ENCODE measurements around the gene TRIM38.

The TRIM38 gene

GRCh38 chr6:25950297-25950696 lies 12.3 kb upstream of the TRIM38 start:
- ChIA-PET CTCF (interaction anchor here (0.6 to 1.0 kb wide), 2 partner anchors 16 to 394 kb away, joined by 3 to 4 read pairs; no protein-coding TSS in a partner anchor), POLR2A (no interaction called here)
- H3K36me3 ChIP-seq (ENCODE audit: control insufficient read depth in 2 of 2, insufficient read depth in 1 of 2, low read length in 2 of 2): no peaks in the 10 kb centered on the region
- no peak for TF ChIP-seq ZSCAN30 (tag by site-specific recombination; IDR thresholded peaks at IDR 0.05)
- no peak for TF ChIP-seq ZNF366 (tag by site-specific recombination; conservative IDR thresholded peaks at IDR 0.05)
- no peak for TF ChIP-seq EGR2 (tag by site-specific recombination; IDR thresholded peaks at IDR 0.05; ENCODE audit: low read depth)
- no peak for TF ChIP-seq ZNF514 (tag by site-specific recombination; IDR thresholded peaks at IDR 0.05)
- no peak for TF ChIP-seq ZNF585B (tag by site-specific recombination; IDR thresholded peaks at IDR 0.05)
- no peak for TF ChIP-seq IKZF3 (tag by site-specific recombination; IDR thresholded peaks at IDR 0.05)
- TF ChIP-seq ZBTB1 (tag by site-specific recombination; IDR thresholded peaks at IDR 0.05): no peak
- no peak for TF ChIP-seq ZSCAN23 (tag by site-specific recombination; IDR thresholded peaks at IDR 0.05)
- no peak for TF ChIP-seq ZNF138 (tag by site-specific recombination; IDR thresholded peaks at IDR 0.05; ENCODE audit: borderline replicate concordance)
- TF ChIP-seq PRDM6 (tag by site-specific recombination; IDR thresholded peaks at IDR 0.05): no peak
- no peak for TF ChIP-seq ZNF529 (tag by site-specific recombination; IDR thresholded peaks at IDR 0.05; ENCODE audit: insufficient replicate concordance)
- no peaks in the 10 kb centered on the region for H3K4me1 ChIP-seq (ENCODE audit: control insufficient read depth, insufficient read depth, low read length)
- H3K27ac ChIP-seq (ENCODE audit: extremely low read depth, low read depth, low read length): no peak overlapping the region
- H3K9me3 ChIP-seq (ENCODE audit: control insufficient read depth, insufficient read depth, low read depth, low read length): no peaks in the 10 kb centered on the region
- H3K4me3 ChIP-seq (ENCODE audit: low read depth, low read length): no peak overlapping the region

- ChIA-PET CTCF (interaction anchor here (0.6 to 1.2 kb wide), 2 partner anchors 51 to 562 kb away, joined by 3 read pairs; no protein-coding TSS in a partner anchor), POLR2A (no interaction called here)
- TF ChIP-seq ZSCAN23 (tag by site-specific recombination; IDR thresholded peaks at IDR 0.05) (no peak), ZFP69B (tag by site-specific recombination; IDR thresholded peaks at IDR 0.05) (no peak), SP2 (tag by site-specific recombination; IDR thresholded peaks at IDR 0.05) (no peak), SCRT2 (tag by site-specific recombination; IDR thresholded peaks at IDR 0.05) (no peak), ZNF701 (tag by site-specific recombination; IDR thresholded peaks at IDR 0.05) (no peak), ZSCAN5A (tag by site-specific recombination; IDR thresholded peaks at IDR 0.05) (no peak), AEBP2 (tag by site-specific recombination; IDR thresholded peaks at IDR 0.05; ENCODE audit: borderline replicate concordance) (no peak), TSHZ1 (tag by site-specific recombination; IDR thresholded peaks at IDR 0.05; ENCODE audit: borderline replicate concordance) (no peak), KLF7 (tag by site-specific recombination; IDR thresholded peaks at IDR 0.05; ENCODE audit: borderline replicate concordance) (no peak), MEIS1 (CRISPR knock-in tag; IDR thresholded peaks at IDR 0.05; ENCODE audit: borderline replicate concordance) (no peak), ZNF398 (tag by site-specific recombination; IDR thresholded peaks at IDR 0.05) (no peak), ZNF510 (tag by site-specific recombination; IDR thresholded peaks at IDR 0.05; ENCODE audit: insufficient replicate concordance) (no peak), ZFP37 (tag by site-specific recombination; IDR thresholded peaks at IDR 0.05) (no peak), KLF16 (tag by site-specific recombination; IDR thresholded peaks at IDR 0.05) (no peak), ZNF830 (tag by site-specific recombination; IDR thresholded peaks at IDR 0.05; ENCODE audit: low read depth) (no peak)
These were observed 11.1 kb upstream of the TRIM38 start for GRCh38 chr6:25951296-25952032.

More at GRCh38 chr6:25951296-25952032, 11.1 kb upstream of the TRIM38 start:
- Histone ChIP-seq H3K4me1 (ENCODE audit: control insufficient read depth, insufficient read depth, low read length) (no peaks in the 10 kb centered on the region), H3K27ac (ENCODE audit: extremely low read depth, low read depth, low read length) (no peak overlapping the region), H3K9me3 (ENCODE audit: control insufficient read depth, insufficient read depth, low read depth, low read length) (no peaks in the 10 kb centered on the region), H3K4me3 (ENCODE audit: low read depth, low read length) (no peak overlapping the region), H3K36me3 (ENCODE audit: control insufficient read depth in 2 of 2, insufficient read depth in 1 of 2, low read length in 2 of 2) (no peaks in the 10 kb centered on the region)
